Panc1 (cell line): Measurements from ENCODE around the gene RCBTB2. TPM values are rescaled to one million over a fixed set of nuclear protein-coding genes. Genes with fewer than 3 reads are reported as not detected.

Experiments used
- ATAC-seq: fragments of 200-7000 bp; cut with Tn5 transposase; 2 replicates; pipeline ENCODE4 v1.9.1; 2020; ENCODE audit warnings: mild to moderate bottlenecking, moderate library complexity
- BruUV-seq: library from RNA; stranded (reverse); fragments of 400-500 nt; replicated peaks from 2 replicates; lab custom pipeline; 2021; lab: Mats Ljungman, UMichigan
- CTCF ChIA-PET: fragments of 300-600 bp; sonication (Branson Sonifier 250); formaldehyde crosslinking; loops from one replicate; lab custom pipeline; 2022; ENCODE audit warnings: antibody characterized with exemption; lab: Charles Lee
- POLR2A ChIA-PET: fragments of 300-600 bp; sonication (Branson Sonifier 250); formaldehyde crosslinking; loops from one replicate; lab custom pipeline; 2022; ENCODE audit warnings: antibody characterized with exemption; lab: Charles Lee
- DNase-seq: peaks from one replicate; pipeline ENCODE4 v3.0.0-alpha.2; 2010; ENCODE audit warnings: low read depth, low spot score
- H3K27ac ChIP-seq: 2 replicates; pipeline ENCODE4 v1.5.1; 2011; ENCODE audit warnings: mild to moderate bottlenecking, low read length, inconsistent platforms
- H3K27me3 ChIP-seq: fragments of 200-500 bp; sonication (Bioruptor generic); 2 replicates; pipeline ENCODE4 v1.6.0; 2014; ENCODE audit warnings: low read length, inconsistent platforms; ENCODE audit not compliant: control insufficient read depth, insufficient read depth
- H3K36me3 ChIP-seq: fragments of 200-500 bp; sonication (Bioruptor generic); 2 replicates; pipeline ENCODE4 v1.5.1; 2014; ENCODE audit warnings: inconsistent platforms, mild to moderate bottlenecking, low read length, moderate library complexity; ENCODE audit not compliant: control insufficient read depth, insufficient read depth
- H3K4me1 ChIP-seq: 2 replicates; pipeline ENCODE4 v1.5.1; 2011; ENCODE audit warnings: inconsistent platforms, mild to moderate bottlenecking, low read length, moderate library complexity; ENCODE audit not compliant: control insufficient read depth, insufficient read depth
- H3K4me3 ChIP-seq, 2 experiments: 2 replicates each; pipeline ENCODE4 v1.5.1; 2011 to 2012; ENCODE audit warnings: low read depth in 2 of 2, low read length in 2 of 2, mild to moderate bottlenecking in 2 of 2, inconsistent platforms in 1 of 2, moderate library complexity in 1 of 2
- H3K9me3 ChIP-seq: fragments of 200-500 bp; sonication (Bioruptor generic); 2 replicates; pipeline ENCODE4 v1.5.1; 2014; ENCODE audit warnings: low read depth, mild to moderate bottlenecking, inconsistent platforms, low read length, moderate library complexity; ENCODE audit not compliant: control insufficient read depth, insufficient read depth
- POLR2AphosphoS5 ChIP-seq: IDR thresholded peaks from 2 replicates; pipeline ENCODE4 v1.6.1; 2012; ENCODE audit warnings: mild to moderate bottlenecking, low read depth, low read length, moderate library complexity
- SIN3A ChIP-seq: IDR thresholded peaks from 2 replicates; pipeline ENCODE4 v1.6.1; 2012; ENCODE audit warnings: low read depth, mild to moderate bottlenecking, low read length, moderate library complexity, borderline replicate concordance; ENCODE audit not compliant: insufficient read depth
- TCF7L2 ChIP-seq: IDR thresholded peaks from 2 replicates; pipeline ENCODE4 v1.6.1; 2011; ENCODE audit warnings: mild to moderate bottlenecking, low read depth, low read length, inconsistent platforms
- in situ Hi-C: cut with HindIII; loops from 2 replicates; pipeline ENCODE4 v1.10.0; 2016; ENCODE audit warnings: low sequenced_read_pairs, low pct_unique_long_range_greater_than_20kb
- intact Hi-C: fragments of 100-400 bp; cut with micrococcal nuclease; formaldehyde crosslinking; loops from one replicate; pipeline ENCODE4 v1.10.0; 2022; ENCODE audit not compliant: unreplicated experiment
- total RNA-seq: library from RNA; stranded (reverse); gene quantifications from one replicate; pipeline ENCODE4 v1.2.1, GENCODE V29; 2021; ENCODE audit not compliant: unreplicated experiment
- TF ChIP-seq, protein P1 (sequence below), 2 experiments: IDR thresholded peaks; 2 replicates each; pipeline ENCODE4 v1.6.1; 2011 to 2012; ENCODE audit warnings: low read depth in 2 of 2, control low read depth in 1 of 2, low read length in 1 of 2, mild to moderate bottlenecking in 1 of 2, moderate library complexity in 1 of 2; ENCODE audit not compliant: insufficient read depth in 1 of 2
- TF ChIP-seq, protein P2 (sequence below): fragments of 450-650 bp; IDR thresholded peaks from 2 replicates; pipeline ENCODE4 v1.5.1; 2017; ENCODE audit warnings: mild to moderate bottlenecking

The RCBTB2 gene
- total RNA-seq, 1 experiment from 2014 or later = 4.4 TPM

DNA sequence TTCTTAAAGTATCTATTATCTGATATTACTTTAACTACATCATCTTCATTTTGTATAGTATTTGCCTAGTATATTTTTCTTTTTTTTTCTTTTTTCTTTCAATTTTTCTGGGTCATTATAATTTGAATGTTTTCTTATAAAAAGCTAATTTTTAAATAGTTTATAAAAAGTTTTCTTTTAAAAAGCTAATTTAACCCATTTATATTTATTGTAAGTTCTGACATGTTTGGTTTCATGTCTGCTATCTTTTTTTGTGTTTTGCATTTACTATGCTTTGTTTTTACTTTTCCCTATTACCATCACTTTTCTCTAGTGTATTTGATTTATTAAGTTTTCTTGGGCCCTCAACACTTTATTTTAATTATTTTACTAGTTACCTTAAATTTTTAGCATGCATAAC, 22.6 kb upstream of the RCBTB2 start:
- intact Hi-C loops (no loop called here), in situ Hi-C loops (no loop called here)
- Histone ChIP-seq H3K27me3 (no peaks in the 10 kb centered on the region), H3K4me1 (no peaks in the 10 kb centered on the region), H3K27ac (no peak overlapping the region), H3K4me3 (no peak overlapping the region), H3K9me3 (peaks cover 13% of the 10 kb centered on the region; the same call in 1 of the 2 replicates), H3K36me3 (no peaks in the 10 kb centered on the region)
- TF ChIP-seq, protein P1, sequence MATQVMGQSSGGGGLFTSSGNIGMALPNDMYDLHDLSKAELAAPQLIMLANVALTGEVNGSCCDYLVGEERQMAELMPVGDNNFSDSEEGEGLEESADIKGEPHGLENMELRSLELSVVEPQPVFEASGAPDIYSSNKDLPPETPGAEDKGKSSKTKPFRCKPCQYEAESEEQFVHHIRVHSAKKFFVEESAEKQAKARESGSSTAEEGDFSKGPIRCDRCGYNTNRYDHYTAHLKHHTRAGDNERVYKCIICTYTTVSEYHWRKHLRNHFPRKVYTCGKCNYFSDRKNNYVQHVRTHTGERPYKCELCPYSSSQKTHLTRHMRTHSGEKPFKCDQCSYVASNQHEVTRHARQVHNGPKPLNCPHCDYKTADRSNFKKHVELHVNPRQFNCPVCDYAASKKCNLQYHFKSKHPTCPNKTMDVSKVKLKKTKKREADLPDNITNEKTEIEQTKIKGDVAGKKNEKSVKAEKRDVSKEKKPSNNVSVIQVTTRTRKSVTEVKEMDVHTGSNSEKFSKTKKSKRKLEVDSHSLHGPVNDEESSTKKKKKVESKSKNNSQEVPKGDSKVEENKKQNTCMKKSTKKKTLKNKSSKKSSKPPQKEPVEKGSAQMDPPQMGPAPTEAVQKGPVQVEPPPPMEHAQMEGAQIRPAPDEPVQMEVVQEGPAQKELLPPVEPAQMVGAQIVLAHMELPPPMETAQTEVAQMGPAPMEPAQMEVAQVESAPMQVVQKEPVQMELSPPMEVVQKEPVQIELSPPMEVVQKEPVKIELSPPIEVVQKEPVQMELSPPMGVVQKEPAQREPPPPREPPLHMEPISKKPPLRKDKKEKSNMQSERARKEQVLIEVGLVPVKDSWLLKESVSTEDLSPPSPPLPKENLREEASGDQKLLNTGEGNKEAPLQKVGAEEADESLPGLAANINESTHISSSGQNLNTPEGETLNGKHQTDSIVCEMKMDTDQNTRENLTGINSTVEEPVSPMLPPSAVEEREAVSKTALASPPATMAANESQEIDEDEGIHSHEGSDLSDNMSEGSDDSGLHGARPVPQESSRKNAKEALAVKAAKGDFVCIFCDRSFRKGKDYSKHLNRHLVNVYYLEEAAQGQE (IDR thresholded peaks at IDR 0.05; ENCODE audit: insufficient read depth in 1 of 2, low read depth in 2 of 2, low read length in 1 of 2) = no peak
- no peak for TF ChIP-seq POLR2AphosphoS5
- TF ChIP-seq, protein P2, sequence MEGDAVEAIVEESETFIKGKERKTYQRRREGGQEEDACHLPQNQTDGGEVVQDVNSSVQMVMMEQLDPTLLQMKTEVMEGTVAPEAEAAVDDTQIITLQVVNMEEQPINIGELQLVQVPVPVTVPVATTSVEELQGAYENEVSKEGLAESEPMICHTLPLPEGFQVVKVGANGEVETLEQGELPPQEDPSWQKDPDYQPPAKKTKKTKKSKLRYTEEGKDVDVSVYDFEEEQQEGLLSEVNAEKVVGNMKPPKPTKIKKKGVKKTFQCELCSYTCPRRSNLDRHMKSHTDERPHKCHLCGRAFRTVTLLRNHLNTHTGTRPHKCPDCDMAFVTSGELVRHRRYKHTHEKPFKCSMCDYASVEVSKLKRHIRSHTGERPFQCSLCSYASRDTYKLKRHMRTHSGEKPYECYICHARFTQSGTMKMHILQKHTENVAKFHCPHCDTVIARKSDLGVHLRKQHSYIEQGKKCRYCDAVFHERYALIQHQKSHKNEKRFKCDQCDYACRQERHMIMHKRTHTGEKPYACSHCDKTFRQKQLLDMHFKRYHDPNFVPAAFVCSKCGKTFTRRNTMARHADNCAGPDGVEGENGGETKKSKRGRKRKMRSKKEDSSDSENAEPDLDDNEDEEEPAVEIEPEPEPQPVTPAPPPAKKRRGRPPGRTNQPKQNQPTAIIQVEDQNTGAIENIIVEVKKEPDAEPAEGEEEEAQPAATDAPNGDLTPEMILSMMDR = no peak
- TF ChIP-seq TCF7L2 = no peak
- no peak for TF ChIP-seq SIN3A
- POLR2A ChIA-PET = no interaction called here
- no peak for ATAC-seq
- BruUV-seq = no TSS peak
- no peak for DNase-seq
- CTCF ChIA-PET = no interaction called here

DNA sequence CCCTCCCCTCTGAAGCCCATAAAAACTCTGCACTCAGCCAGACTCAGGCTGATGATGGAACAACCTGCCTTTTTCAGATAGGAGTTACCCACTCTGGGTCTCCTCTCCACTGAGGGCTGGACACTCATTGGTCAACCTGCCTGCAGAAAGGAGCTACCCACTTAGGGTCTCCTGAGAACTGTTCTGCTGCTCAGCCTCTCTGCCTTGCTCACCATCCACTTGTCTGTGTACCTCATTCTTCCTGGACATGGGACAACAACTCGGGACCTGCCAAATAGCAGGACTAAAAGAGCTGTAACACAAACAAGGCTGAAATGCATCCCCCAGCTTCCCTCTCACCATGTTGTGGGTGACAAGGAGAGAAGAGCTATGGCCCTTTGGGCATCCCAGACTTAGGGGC, 18.4 kb upstream of the RCBTB2 start:
- H3K4me1 ChIP-seq = no peaks in the 10 kb centered on the region
- H3K4me3 ChIP-seq = no peak overlapping the region
- in situ Hi-C loops (no loop called here), intact Hi-C loops (no loop called here)
- DNase-seq (no peak), ATAC-seq (no peak)
- peaks cover 13% of the 10 kb centered on the region; the same call in 1 of the 2 replicates for H3K9me3 ChIP-seq
- ChIA-PET POLR2A (no interaction called here), CTCF (no interaction called here)
- no peak for TF ChIP-seq SIN3A
- no peak for TF ChIP-seq TCF7L2
- TF ChIP-seq, protein P2 = no peak
- TF ChIP-seq, protein P1 (IDR thresholded peaks at IDR 0.05; ENCODE audit: insufficient read depth in 1 of 2, low read depth in 2 of 2, low read length in 1 of 2) = no peak
- no peak for TF ChIP-seq POLR2AphosphoS5
- no peaks in the 10 kb centered on the region for H3K36me3 ChIP-seq
- H3K27ac ChIP-seq = no peak overlapping the region
- no peaks in the 10 kb centered on the region for H3K27me3 ChIP-seq
- BruUV-seq = no TSS peak
